ENCODE data around the gene CGNL1.

Gene CGNL1

GRCh38 chr15:57337868-57338411 lies 38.4 kb upstream of the CGNL1 start:
- TF ChIP-seq, protein P1, sequence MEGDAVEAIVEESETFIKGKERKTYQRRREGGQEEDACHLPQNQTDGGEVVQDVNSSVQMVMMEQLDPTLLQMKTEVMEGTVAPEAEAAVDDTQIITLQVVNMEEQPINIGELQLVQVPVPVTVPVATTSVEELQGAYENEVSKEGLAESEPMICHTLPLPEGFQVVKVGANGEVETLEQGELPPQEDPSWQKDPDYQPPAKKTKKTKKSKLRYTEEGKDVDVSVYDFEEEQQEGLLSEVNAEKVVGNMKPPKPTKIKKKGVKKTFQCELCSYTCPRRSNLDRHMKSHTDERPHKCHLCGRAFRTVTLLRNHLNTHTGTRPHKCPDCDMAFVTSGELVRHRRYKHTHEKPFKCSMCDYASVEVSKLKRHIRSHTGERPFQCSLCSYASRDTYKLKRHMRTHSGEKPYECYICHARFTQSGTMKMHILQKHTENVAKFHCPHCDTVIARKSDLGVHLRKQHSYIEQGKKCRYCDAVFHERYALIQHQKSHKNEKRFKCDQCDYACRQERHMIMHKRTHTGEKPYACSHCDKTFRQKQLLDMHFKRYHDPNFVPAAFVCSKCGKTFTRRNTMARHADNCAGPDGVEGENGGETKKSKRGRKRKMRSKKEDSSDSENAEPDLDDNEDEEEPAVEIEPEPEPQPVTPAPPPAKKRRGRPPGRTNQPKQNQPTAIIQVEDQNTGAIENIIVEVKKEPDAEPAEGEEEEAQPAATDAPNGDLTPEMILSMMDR (IDR thresholded peaks at IDR 0.05; ENCODE audit: low read depth, low read length) = peak; percentile 64
- H3K4me3 ChIP-seq (replicated peaks in 1 of 2; ENCODE audit: low read depth in 2 of 2, low read length in 2 of 2) = no peak overlapping the region
- DNase-seq (ENCODE audit: low read depth in 2 of 2) = peak; percentile 70 to 75

GRCh38 chr15:57339321-57339720 lies 37.0 kb upstream of the CGNL1 start:
- H3K4me3 ChIP-seq (replicated peaks in 1 of 2; ENCODE audit: low read depth in 2 of 2, low read length in 2 of 2) = no peak overlapping the region
- TF ChIP-seq, protein P1 (IDR thresholded peaks at IDR 0.05; ENCODE audit: low read depth, low read length) = no peak
- no peak for DNase-seq (ENCODE audit: low read depth in 2 of 2)

GRCh38 chr15:57340682-57341259 lies 35.5 kb upstream of the CGNL1 start:
- no peak overlapping the region for H3K4me3 ChIP-seq (replicated peaks in 1 of 2; ENCODE audit: low read depth in 2 of 2, low read length in 2 of 2)
- TF ChIP-seq, protein P1 (IDR thresholded peaks at IDR 0.05; ENCODE audit: low read depth, low read length) = peak; percentile 83
- DNase-seq (ENCODE audit: low read depth in 2 of 2) = peak; percentile 79 to 81

- no peak overlapping the region for H3K4me3 ChIP-seq (replicated peaks in 1 of 2; ENCODE audit: low read depth in 2 of 2, low read length in 2 of 2)
- TF ChIP-seq, protein P1 (IDR thresholded peaks at IDR 0.05; ENCODE audit: low read depth, low read length) = no peak
- no peak for DNase-seq (ENCODE audit: low read depth in 2 of 2)
These were observed 33.3 kb upstream of the CGNL1 start for GRCh38 chr15:57343048-57343447.

GRCh38 chr15:57343498-57343897 lies 32.8 kb upstream of the CGNL1 start:
- no peak overlapping the region for H3K4me3 ChIP-seq (replicated peaks in 1 of 2; ENCODE audit: low read depth in 2 of 2, low read length in 2 of 2)
- no peak for DNase-seq (ENCODE audit: low read depth in 2 of 2)
- TF ChIP-seq, protein P1 (IDR thresholded peaks at IDR 0.05; ENCODE audit: low read depth, low read length) = no peak

DNA sequence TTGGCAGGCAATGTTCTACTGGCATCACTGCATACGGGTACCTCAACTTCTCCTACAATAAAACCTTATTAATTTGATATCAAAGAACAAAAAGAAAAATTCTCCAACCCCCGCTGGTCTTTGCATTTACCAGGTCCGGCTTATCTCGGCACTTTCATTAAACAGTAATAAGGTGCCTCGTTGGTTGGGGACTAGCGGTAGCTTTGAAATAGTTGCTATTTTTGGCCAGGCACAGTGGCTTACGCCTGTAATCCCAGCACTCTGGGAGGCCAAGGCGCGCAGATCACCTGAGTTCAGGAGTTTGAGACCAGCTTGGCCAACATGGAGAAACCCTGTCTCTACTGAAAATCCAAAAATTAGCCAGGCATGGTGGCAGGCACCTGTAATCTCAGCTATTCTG lies 32.0 kb upstream of the CGNL1 start:
- no peak for DNase-seq (ENCODE audit: low read depth in 2 of 2)
- no peak overlapping the region for H3K4me3 ChIP-seq (replicated peaks in 1 of 2; ENCODE audit: low read depth in 2 of 2, low read length in 2 of 2)
- TF ChIP-seq, protein P1 (IDR thresholded peaks at IDR 0.05; ENCODE audit: low read depth, low read length) = no peak

DNA sequence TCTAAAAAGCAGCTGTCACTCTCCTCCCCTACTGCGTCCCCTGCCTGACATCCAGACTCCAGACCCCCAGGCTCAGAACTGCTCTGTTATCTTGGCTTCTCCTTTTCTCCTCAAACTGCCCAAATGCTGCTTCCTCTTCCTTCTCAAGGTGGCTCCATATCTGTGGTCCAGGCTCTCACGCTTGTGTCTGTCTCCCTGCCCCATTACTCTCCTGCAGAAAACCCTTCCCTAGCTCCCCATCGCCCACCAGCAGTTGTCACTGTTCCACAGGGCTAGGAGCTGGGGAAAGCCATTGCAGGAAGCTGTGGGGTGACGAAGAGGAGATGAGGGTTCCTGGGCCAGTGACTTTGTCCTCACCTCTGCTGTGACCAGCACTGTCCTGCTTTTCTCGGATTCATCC lies 30.7 kb upstream of the CGNL1 start:
- TF ChIP-seq, protein P1 (IDR thresholded peaks at IDR 0.05; ENCODE audit: low read depth, low read length) = peak; percentile 25
- peak in 1 of 2 donors; percentile 31 for DNase-seq (ENCODE audit: low read depth in 2 of 2)
- no peak overlapping the region for H3K4me3 ChIP-seq (replicated peaks in 1 of 2; ENCODE audit: low read depth in 2 of 2, low read length in 2 of 2)

Data from cardiac fibroblast (primary cell).